Measurements from ENCODE around the gene DNAAF8.
"Not testable (repeated sequence)": the region's sequence is repeated elsewhere in the genome, so short reads cannot be mapped to it uniquely, and the experiment has no call there.

Gene DNAAF8

DNA sequence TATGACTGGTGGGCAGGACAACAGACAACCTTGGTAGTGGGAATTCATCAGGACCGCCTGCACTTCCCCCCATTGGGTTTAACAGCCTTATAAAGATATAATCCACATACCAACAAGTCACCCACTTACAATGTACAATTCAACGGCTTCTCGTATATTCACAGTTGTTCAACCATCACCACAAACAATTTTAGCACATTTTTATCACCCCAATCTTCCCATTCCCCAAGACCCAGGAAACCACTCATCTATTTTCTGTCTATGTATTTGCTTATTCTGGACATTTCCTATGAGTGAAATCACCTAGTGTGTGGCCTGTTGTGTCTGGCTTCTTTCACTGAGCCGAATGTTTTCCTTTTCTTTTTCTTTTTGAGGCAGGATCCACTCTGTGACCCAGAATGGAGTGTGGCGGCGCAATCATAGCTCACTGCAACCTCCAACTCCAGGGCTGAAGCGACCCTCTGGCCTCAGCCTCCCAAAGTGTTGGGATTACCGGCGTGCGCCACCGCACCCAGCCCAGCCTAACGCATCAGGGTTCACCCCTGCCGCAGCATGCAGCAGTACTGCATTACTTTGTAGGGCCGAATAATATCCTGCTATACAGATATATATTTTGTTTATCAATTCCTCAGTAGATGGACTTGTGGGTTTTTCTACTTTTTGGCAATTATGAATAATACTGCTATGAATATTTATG lies 11.1 kb upstream of the DNAAF8 start:
- no peak for DNase-seq (ENCODE audit: low read depth)

DNA sequence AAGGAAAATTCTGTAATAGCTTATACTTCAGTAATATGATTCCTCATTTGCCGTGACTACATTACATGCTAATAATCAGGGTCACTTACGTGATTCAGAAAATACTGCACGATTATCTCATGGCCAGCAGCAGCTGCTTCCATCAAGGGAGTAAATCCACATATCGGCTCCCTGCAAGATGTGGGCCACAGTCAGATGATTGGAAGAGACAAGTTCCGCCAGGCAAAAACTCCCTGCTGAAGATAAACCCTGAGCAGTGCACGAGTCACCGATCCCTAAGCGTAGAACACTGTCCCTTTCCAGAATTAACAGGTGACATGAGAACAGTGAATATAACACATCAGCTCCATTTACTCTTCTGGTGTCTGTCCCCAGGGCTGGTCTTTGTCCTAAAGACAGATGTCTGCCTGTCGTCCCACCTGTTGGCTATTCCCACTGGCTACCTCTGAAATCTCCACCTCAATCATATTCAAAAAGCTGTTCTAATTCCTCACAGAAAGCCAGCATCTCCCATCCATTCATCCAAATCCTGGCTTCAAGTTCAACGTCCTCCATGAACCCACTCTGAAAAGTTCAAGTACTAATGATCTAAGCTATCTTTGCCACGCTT lies 9.6 kb upstream of the DNAAF8 start:
- no peak for DNase-seq (ENCODE audit: low read depth)

DNA sequence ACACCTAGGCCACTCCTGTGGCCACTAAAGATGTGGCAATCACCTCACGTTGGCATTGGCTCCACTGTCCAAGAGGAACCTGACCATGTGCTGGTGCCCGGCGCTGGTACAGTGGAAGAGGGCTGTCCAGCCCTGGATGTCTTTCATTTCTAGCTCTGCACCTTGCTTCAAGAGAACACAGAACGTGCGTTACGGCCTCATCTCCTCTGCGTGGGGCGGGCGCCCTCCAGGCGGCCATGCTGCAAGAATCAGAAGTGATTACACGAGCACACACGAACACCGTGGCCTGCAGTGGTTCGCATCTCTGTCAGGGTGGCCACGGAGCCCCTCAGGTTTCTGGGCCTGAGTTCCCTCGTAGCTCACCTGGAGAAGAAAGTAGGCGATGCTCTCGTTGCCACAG lies 7.7 kb upstream of the DNAAF8 start:
- DNase-seq (ENCODE audit: low read depth) = no peak

DNA sequence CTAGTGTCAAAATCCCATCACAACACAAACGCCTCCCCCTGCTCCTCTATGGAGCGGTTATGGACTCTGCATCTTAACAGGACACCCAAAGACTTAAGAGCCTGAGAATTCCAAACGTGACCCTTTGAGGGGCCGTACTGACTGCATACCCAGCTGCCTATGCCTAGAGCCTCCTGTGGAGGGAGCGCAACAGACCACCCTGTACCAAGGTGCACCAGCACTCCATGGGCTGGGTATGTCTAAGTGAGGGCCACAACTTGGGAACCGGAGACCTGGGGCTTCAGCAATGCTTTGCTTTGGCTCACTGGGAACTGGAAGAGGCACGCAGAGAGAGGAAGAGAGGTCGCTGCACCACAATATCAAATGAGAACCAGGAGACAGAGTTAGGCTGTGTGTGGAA lies 5.7 kb upstream of the DNAAF8 start:
- DNase-seq (ENCODE audit: low read depth) = no peak

DNA sequence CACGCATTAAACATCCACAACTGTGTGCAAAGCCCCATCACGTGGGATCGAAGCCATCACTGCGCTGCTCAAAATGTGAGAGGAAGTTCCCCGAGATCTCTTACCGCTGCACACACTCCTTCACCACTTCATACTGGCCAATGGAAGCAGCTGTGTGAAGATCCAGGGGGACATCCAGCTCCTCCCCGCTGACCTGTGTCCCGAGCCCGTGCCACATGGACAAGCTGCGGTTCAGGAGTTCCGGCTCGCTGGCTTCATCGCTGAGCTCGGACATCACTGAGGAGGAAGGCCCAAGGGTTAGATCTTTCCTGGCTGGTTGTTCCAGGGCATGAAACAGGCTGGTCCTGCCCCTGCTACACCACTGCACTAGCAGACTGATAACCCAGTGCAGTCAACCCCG lies 4.5 kb upstream of the DNAAF8 start:
- no peak for DNase-seq (ENCODE audit: low read depth)

DNA sequence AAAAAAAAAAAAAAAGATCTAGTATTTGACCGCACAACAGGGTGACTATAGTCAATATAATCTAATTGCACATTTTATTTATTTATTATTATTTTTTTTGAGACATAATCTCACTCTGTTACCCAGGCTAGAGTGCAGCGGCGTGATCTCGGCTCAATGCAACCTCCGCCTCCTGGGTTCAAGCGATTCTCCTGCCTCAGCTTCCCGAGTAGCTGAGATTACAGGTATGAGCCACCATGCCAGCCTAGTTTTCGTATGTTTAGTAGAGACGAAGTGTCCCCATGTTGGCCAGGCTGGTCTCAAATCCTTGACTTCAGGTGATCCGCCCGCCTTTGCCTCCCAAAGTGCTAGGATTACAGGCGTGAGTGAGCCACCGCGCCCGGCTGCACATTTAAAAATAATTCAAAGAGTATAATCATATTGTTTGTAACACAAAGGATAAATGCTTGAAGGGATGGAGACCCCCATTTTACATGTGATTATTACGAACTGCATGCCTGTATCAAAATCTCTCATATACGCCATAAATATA lies 1.1 kb upstream of the DNAAF8 start:
- no peak for DNase-seq (ENCODE audit: low read depth)

DNA sequence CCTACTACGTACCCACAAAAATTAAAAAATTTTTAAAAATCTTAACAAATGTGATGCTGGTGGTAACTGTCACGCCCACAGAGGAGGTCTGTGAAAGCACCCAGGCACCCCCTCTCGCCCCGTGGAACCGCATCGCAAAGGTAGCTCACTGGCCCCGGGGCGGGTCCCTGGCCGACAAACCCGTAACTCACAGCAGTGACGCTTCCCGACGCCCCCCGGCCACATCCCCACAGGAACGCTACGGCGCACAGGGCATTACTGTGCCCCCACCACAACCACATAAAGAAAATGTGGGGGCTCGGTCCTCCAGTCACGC lies 632 bp upstream of the DNAAF8 start:
- DNase-seq (ENCODE audit: low read depth) = no peak

DNA sequence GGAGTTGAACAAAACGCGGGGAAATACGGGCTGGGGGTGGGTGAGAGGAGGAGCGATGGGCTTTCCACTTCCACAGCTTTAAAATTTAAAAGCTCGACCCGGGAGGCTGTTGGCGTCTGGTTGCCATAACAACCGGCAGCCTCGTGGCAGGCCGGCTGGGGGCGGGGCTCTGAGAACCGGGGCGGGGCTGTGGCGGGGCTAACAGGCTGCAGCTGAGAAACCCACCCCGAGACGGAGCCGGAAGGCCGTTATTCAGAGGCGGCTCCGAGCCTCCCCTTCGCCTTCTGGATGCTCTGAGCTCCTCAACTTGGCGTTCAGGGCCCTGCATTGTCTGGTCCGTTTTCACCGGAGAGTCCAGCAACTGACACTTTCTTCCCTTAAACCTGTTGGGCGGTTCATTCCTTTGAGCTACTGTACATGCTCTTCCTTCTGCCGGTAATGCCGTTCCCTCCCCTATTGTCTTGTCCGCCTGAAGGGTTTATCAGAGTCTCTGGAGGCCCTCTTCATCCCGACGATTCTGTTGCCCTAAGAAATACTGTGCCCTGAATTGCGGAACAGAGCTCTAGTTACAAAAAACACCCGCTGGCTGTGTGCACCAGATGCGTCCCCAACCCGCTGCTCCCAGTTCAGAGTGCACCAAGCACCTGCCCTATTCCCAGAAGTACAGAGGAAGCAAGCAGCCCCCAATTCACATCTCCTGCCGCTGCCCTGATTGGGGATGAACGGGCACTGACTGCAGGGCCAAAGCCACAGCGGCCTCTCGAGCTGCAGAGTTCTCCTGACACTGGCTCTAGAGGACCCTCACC lies 596 bp downstream of the DNAAF8 start:
- DNase-seq (ENCODE audit: low read depth) = peak; percentile 51

DNA sequence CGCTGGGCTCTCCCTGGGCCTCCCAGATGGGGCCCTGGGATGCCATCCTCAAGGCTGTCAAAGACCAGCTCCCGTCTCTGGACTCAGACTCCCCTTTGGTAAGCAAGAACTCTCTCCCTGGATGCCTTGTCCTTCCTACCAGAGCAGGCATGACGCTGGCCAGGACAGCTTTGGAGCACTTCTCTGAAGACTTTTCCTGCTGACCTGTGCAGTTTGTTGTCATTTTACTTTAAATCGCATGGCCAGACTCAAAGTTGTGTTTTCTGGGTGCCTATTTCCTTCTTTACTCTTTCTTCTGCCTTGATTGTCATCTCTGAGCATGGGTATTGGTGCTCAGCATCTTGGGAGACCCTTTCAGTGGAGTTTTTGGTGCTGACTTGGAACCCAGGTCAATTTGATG lies 2.2 kb downstream of the DNAAF8 start:
- DNase-seq (ENCODE audit: low read depth) = no peak

DNA sequence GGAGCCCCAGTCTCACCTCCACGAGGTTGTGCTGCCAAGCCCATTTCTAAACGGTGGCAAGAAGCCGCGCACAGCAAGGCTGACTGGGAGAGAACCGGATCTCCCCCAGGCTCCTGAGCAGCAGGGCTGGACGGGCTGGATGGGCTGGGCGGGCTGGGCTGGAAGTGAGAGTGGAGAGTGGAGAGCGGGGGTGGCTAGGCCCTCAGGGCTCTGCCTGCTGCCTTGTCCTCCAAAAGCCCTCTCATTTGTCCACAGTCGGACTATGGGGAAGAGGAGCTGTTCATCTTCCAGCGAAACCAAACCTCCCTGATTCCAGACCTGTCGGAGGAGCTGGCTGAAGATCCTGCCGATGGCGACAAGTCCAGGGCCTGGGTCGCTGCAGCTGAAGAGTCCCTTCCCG lies 3.2 kb downstream of the DNAAF8 start:
- DNase-seq (ENCODE audit: low read depth) = no peak

DNA sequence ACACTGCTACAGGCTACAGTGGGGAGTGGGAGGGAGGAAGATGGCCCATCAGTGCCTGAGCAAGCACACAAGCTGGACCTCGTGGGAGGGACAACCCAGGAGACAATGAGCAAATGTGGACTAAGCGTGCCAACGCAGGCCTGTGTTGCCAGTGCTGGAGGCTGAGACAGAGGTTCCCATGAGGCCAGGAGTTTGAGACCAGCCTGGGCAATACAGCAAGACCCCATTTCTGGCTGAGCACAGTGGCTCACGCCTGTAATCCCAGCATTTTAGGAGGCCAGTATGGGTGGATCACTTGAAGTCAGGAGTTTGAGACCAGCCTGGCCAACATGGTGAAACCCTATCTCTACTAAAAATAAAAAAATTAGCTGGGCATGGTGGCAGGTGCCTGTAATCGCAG lies 4.0 kb downstream of the DNAAF8 start:
- not testable (repeated sequence) for DNase-seq (ENCODE audit: low read depth)

DNA sequence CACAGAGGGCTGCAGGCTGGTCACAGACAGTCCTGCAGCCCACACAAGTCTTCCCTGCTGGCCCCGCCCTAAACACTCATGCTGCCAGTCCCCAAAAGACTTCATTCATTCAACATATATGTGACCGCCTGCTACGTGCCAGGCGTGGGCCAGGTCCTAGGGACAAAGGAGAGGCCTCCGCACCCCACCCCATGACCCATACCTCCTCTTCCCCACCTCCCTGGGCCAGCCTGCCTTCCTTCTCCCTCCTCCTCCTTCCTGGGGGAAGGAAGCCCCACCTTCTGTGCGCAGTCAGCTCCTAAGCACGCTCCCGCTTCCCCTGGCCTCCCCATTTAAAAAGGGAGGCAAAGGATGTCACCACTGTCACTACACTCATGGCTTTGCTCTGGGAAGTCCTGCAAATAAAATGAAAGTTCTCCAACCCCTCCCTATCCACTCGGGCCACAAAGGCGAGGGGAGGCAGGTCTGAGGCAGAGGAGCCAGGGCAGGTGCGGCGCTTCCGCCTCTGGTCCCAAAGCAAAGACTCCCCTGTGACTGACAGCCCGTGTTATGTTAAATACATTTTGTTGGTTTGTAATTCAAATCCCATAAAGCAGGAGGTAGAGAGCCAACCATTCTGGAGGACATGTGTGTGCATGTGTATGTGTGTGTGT lies 9.0 kb downstream of the DNAAF8 start:
- no peak for DNase-seq (ENCODE audit: low read depth)

DNA sequence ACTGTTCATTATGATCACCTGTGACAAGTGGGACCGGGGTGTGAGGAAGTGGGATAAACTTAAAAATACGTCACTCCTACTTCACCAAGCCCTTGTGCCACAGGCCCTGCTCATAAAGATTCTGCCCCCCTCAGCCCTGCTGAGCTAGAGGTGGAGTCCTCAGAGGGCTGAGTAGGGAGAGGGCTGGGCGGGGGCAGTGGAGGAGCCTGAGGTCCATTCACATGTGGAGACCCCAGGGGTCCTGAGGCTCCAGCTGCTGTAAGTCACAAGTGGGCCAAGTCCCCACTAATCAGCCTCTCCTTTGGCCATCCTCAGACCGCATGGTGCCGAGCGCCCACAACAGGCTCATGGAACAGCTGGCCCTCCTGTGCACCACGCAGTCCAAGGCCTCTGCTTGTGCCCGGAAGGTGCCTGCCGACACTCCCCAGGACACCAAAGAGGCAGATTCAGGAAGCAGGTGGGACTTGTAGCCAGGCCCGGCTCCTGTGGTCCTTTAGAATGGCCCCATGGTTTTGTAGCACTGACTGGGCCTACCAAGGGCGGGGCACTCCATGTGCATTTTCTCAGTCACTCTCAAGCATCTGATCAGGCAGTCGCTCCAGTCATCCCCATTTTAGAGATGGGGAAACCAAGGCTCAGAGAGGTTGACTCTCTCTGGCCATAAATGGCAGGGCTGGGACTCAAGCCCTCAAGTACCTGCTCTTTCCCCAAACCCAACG lies 10.4 kb downstream of the DNAAF8 start:
- DNase-seq (ENCODE audit: low read depth) = no peak

DNA sequence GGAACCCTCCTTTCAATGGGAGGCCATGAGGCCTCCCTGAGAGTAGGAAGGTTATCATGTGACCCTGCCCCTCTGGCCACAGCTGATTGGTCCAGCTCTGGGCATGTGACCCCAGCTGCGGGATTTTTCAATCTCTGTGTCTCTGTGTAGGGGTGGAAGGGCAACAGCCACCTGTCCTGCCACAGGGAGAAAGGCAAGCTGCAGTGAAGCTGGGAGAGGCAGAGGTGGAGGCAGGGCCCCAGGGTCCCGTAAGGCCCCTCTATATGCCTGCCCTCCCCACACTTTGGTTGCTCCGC lies 10.9 kb downstream of the DNAAF8 start:
- no peak for DNase-seq (ENCODE audit: low read depth)

DNA sequence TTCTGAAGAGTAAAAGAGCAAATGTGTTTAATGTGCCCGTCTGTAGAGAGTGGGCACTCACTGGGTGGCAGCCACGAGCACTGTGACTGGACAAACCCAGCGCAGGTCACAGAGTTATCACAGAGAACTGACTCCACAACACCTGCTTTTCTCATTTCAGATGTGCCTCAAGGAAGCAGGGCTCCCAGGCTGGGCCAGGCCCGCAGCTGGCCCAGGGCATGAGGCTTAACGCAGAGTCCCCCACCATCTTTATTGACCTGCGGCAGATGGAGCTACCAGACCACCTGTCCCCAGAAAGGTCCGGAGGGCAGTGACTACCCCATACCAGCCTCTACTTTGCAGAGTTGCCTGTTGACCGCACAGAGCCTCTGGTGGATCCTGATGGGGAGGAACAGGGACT lies 11.9 kb downstream of the DNAAF8 start:
- DNase-seq (ENCODE audit: low read depth) = no peak

DNA sequence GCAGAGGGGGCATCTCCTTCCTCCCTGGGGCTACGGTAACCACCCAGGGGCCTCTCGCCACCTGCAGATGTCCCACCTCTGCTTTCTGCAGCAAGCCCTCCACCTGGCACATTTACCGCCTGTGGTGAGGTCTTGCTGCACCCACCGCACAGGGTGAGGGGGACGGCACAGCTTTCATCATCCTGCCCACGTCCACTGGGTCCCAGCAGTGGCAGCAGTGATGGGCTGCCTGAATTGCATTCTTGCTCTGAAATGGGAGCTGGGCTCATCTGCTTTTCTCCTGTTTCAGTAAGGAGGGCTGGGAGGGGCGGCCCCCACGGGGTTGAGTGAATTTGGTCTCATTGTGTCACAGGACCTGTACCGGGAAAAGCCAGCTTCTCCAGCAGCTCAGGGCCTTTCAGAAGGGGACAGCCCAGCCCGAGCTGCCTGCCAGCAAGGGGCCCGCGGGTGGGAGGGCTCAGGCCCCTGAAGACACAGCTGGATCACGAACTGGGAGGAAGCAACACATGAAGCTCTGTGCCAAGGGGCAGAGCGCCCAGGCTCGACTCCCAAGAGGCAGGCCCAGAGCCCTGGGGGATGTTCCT lies 12.7 kb downstream of the DNAAF8 start:
- no peak for DNase-seq (ENCODE audit: low read depth)

DNA sequence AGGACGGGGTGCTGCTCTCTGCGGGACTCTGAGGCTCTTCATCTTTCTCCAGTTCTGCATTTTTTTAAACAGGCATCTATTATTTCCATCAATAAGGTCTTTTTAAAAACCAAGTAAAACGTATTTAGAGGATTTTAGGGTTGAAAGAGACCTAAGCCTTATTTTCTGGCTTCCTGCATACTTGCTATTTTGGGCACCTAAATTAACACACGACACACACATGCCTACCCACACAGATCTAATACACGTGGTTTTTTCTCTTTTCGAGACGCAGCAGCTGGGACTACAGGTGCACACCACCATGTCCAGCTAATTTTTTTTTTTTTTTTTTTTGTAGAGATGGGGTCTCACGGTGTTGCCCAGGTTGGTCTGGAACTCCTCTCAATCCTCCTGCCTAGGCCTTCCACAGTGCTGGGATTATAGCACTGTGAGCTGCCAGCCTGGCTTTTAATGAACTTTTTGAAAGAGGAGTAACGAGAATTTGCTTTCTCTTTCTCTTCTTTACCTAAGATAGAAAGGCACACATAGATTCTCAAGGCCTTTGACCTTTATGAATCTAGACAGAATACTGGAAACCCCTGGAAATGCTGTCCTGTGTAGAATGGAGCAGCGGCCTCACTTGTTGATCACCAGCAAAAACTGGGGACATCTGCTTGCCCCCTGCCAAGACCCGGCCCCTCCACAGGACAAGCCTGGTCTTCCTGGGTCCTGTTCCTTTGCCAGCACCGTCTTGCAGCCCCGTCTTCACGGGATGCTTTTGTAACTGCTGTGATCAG lies 13.8 kb downstream of the DNAAF8 start:
- DNase-seq (ENCODE audit: low read depth) = no peak

DNA sequence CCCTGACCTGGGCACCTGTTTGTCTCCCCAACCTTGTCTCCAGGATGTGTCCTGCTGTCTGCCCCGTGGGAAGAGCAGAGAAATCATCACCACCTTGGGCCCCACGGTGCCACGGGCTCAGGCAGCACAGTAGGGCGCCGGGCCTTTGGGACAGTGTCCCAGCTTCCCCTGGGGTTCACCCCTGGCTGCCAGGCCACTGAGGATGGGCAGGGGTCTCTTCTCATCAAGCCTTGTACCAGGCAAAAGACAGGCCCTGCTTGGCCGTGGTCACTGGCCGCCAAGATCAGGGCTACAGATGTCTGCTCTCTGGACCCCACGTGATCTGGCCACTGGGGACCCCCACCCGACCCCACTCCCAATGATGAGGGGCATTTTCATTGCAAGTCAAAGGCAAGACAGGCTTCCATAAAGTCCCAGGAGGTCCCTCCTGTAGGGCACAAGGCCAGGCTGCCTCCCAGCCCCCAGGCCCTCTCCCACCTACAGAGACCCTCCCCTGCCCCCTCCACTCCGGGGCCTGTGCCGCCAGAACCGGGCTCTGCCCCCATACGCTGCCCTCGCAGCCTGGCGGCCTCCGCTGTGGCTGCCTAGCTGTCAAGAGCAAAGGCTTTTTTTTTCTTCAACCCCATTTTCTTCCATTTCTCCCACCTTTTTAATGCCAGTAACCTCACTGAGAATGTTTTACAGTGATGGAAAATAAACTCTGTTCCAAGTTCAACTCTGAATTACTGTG lies 14.5 kb downstream of the DNAAF8 start:
- DNase-seq (ENCODE audit: low read depth) = no peak

DNA sequence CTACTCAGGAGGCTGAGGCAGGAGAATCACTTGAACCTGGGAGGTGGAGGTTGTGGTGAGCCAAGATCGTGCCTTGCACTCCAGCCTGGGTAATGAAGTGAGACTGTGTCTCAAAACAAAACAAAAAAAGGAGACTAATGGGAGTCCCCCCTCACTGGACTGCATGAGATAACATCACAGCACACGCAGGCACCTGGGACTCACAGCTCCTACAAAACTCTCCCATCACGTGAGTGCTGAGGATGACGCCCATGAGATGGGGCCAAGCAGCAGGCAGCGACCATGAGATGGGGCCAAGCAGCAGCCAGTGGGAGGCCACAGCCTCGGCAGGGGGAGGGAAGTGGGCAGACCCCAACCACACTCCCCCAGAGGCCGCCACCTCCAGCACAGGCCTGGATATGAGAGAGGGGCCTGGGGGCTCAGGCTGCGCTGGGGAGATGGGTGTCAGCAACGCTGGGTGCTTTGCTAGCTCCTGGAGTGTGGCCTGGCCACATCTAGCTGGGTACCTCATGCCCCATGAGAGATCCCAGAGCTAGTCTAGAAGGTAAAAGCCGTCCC lies 15.4 kb downstream of the DNAAF8 start:
- DNase-seq (ENCODE audit: low read depth) = no peak

DNA sequence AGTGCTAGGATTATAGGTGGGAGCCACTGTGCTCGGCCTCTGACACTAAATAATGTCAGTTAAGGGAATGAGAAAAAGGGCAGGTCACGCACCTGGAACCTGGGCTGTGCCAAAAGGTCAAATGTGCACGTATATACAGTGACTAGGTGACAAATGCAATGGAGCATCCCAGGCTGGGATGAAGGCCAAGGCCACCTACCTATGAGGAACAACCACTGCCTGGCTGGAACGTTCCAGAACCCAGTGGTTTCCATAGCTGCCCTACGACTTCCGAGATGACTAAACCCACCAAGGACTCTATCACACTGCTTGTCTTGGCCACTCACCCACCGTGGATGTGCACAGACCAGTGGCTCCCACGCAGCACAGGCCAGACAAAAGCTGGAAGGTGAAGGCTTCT lies 16.6 kb downstream of the DNAAF8 start:
- no peak for DNase-seq (ENCODE audit: low read depth)
